H7 (cell line): ENCODE results near the gene ATAD3B. TPM values are rescaled to one million over a fixed set of nuclear protein-coding genes. Genes with fewer than 3 reads are reported as not detected.
A peak's percentile ranks its signal among the peaks of the same experiment; 100 is the strongest.
"Not testable (repeated sequence)": the region's sequence is repeated elsewhere in the genome, so short reads cannot be mapped to it uniquely, and the experiment has no call there.

Source experiments
- DNase-seq: peaks from one replicate; pipeline ENCODE4 v3.0.0; 2012
- H3K27me3 ChIP-seq: 2 replicates; pipeline ENCODE4 v1.6.0; 2011; ENCODE audit warnings: mild to moderate bottlenecking, low read length; ENCODE audit not compliant: control insufficient read depth, insufficient read depth
- H3K36me3 ChIP-seq: replicated peaks from 2 replicates; pipeline ENCODE4 v1.5.1; 2011; ENCODE audit warnings: low read length; ENCODE audit not compliant: control insufficient read depth, insufficient read depth
- H3K4me3 ChIP-seq: 2 replicates; pipeline ENCODE4 v1.5.1; 2011; ENCODE audit warnings: low read depth, mild to moderate bottlenecking, control low read depth, low read length, moderate library complexity; ENCODE audit not compliant: insufficient read depth
- total RNA-seq: library from RNA; depleted of rRNA; stranded (reverse); fragments of >200 nt; shearing (Covaris generic); gene quantifications from 2 replicates; pipeline ENCODE4 v1.2.3, GENCODE V29; 2014

The ATAD3B gene
- total RNA-seq, 1 experiment from 2014 or later: 43.5 TPM

- not testable (repeated sequence) for H3K36me3 ChIP-seq
- DNase-seq: peak; percentile 26
Observed at GRCh38 chr1:1516923-1517322, 45.4 kb downstream of the ATAD3B start.

GRCh38 chr1:1517973-1518620 lies 46.5 kb downstream of the ATAD3B start:
- H3K36me3 ChIP-seq: peaks cover 2% of the 10 kb centered on the region
- no peaks in the 10 kb centered on the region for H3K27me3 ChIP-seq
- no peak overlapping the region for H3K4me3 ChIP-seq
- DNase-seq: peak; percentile 30

More at GRCh38 chr1:1516923-1517322, 45.4 kb downstream of the ATAD3B start:
- H3K27me3 ChIP-seq, H3K4me3 ChIP-seq: not testable (repeated sequence)

- H3K4me3 ChIP-seq, H3K36me3 ChIP-seq, H3K27me3 ChIP-seq: not testable (repeated sequence)
- DNase-seq: peak; percentile 49
Observed at GRCh38 chr1:1518621-1519007, 47.0 kb downstream of the ATAD3B start.

GRCh38 chr1:1519805-1520505 lies 48.4 kb downstream of the ATAD3B start:
- not testable (repeated sequence) for H3K4me3 ChIP-seq, H3K27me3 ChIP-seq, H3K36me3 ChIP-seq
- peak; percentile 13 for DNase-seq

- peak; percentile 21 for DNase-seq
- Histone ChIP-seq H3K36me3 (peaks cover 2% of the 10 kb centered on the region), H3K4me3 (no peak overlapping the region), H3K27me3 (no peaks in the 10 kb centered on the region)
Observed at GRCh38 chr1:1521331-1521730, 49.8 kb downstream of the ATAD3B start.

- not testable (repeated sequence) for H3K36me3 ChIP-seq
Observed at GRCh38 chr1:1522536-1522935, 51.0 kb downstream of the ATAD3B start.

GRCh38 chr1:1523226-1523625 lies 51.7 kb downstream of the ATAD3B start:
- H3K27me3 ChIP-seq, H3K4me3 ChIP-seq, DNase-seq, H3K36me3 ChIP-seq: not testable (repeated sequence)

More at GRCh38 chr1:1522536-1522935, 51.0 kb downstream of the ATAD3B start:
- H3K4me3 ChIP-seq, H3K27me3 ChIP-seq: not testable (repeated sequence)
- peak; percentile 22 for DNase-seq

GRCh38 chr1:1523651-1524050 lies 52.1 kb downstream of the ATAD3B start:
- peak; percentile 38 for DNase-seq
- H3K36me3 ChIP-seq, H3K4me3 ChIP-seq, H3K27me3 ChIP-seq: not testable (repeated sequence)

GRCh38 chr1:1524750-1525383 lies 53.3 kb downstream of the ATAD3B start:
- H3K36me3 ChIP-seq, H3K4me3 ChIP-seq, H3K27me3 ChIP-seq: not testable (repeated sequence)
- peak; percentile 30 for DNase-seq

- not testable (repeated sequence) for DNase-seq
Observed at GRCh38 chr1:1526476-1526875, 54.9 kb downstream of the ATAD3B start.

GRCh38 chr1:1527092-1527816 lies 55.7 kb downstream of the ATAD3B start:
- H3K36me3 ChIP-seq: peaks cover 3% of the 10 kb centered on the region
- peak; percentile 56 for DNase-seq
- H3K4me3 ChIP-seq: no peak overlapping the region
- no peaks in the 10 kb centered on the region for H3K27me3 ChIP-seq

More at GRCh38 chr1:1526476-1526875, 54.9 kb downstream of the ATAD3B start:
- not testable (repeated sequence) for H3K36me3 ChIP-seq, H3K27me3 ChIP-seq, H3K4me3 ChIP-seq

GRCh38 chr1:1528301-1529267 lies 57.0 kb downstream of the ATAD3B start:
- H3K36me3 ChIP-seq: peaks cover 3% of the 10 kb centered on the region
- DNase-seq: no peak
- H3K27me3 ChIP-seq: no peaks in the 10 kb centered on the region
- H3K4me3 ChIP-seq: no peak overlapping the region

GRCh38 chr1:1529321-1529720 lies 57.8 kb downstream of the ATAD3B start:
- no peak for DNase-seq
- H3K4me3 ChIP-seq: no peak overlapping the region
- H3K36me3 ChIP-seq: peaks cover 3% of the 10 kb centered on the region
- H3K27me3 ChIP-seq: no peaks in the 10 kb centered on the region

GRCh38 chr1:1529936-1530335 lies 58.4 kb downstream of the ATAD3B start:
- peaks cover 3% of the 10 kb centered on the region for H3K36me3 ChIP-seq
- no peaks in the 10 kb centered on the region for H3K27me3 ChIP-seq
- no peak for DNase-seq
- H3K4me3 ChIP-seq: no peak overlapping the region
